ENCODE results near the gene SLMAP.
A peak's percentile ranks its signal among the peaks of the same experiment; 100 is the strongest.
"Not testable (repeated sequence)": the region's sequence is repeated elsewhere in the genome, so short reads cannot be mapped to it uniquely, and the experiment has no call there.

The SLMAP gene

GRCh38 chr3:57794501-57794900 is 38.4 kb downstream of the SLMAP start:
- no peak for ATAC-seq

GRCh38 chr3:57794951-57795350 is 38.8 kb downstream of the SLMAP start:
- no peak for ATAC-seq

- ATAC-seq: no peak
Observed at GRCh38 chr3:57796261-57796660, 40.2 kb downstream of the SLMAP start.

GRCh38 chr3:57797701-57798487 is 41.8 kb downstream of the SLMAP start:
- no peak for ATAC-seq

GRCh38 chr3:57803647-57804081 is 47.6 kb downstream of the SLMAP start:
- ATAC-seq: peak; percentile 72 to 81

GRCh38 chr3:57805266-57805665 is 49.2 kb downstream of the SLMAP start:
- no peak for ATAC-seq

GRCh38 chr3:57805674-57806073 is 49.6 kb downstream of the SLMAP start:
- ATAC-seq: peak; percentile 91 to 94

GRCh38 chr3:57806195-57806594 is 50.1 kb downstream of the SLMAP start:
- not testable (repeated sequence) for ATAC-seq

- no peak for ATAC-seq
Observed at GRCh38 chr3:57808961-57809608, 53.0 kb downstream of the SLMAP start.

- no peak for ATAC-seq
Observed at GRCh38 chr3:57809609-57809968, 53.5 kb downstream of the SLMAP start.

- no peak for ATAC-seq
Observed at GRCh38 chr3:57810048-57810447, 53.9 kb downstream of the SLMAP start.

GRCh38 chr3:57810471-57811137 is 54.5 kb downstream of the SLMAP start:
- ATAC-seq: no peak

- ATAC-seq: peak; percentile 69 to 74
Observed at GRCh38 chr3:57815036-57815435, 58.9 kb downstream of the SLMAP start.

- ATAC-seq: no peak
Observed at GRCh38 chr3:57816471-57817095, 60.5 kb downstream of the SLMAP start.

GRCh38 chr3:57818772-57819171 is 62.7 kb downstream of the SLMAP start:
- ATAC-seq: peak in 1 of 2 donors; percentile 45

- ATAC-seq: no peak
Observed at GRCh38 chr3:57820479-57820878, 64.4 kb downstream of the SLMAP start.

GRCh38 chr3:57821765-57822164 is 65.7 kb downstream of the SLMAP start:
- ATAC-seq: no peak

GRCh38 chr3:57822686-57823085 is 66.6 kb downstream of the SLMAP start:
- no peak for ATAC-seq

- no peak for ATAC-seq
Observed at GRCh38 chr3:57825116-57825515, 69.0 kb downstream of the SLMAP start.

GRCh38 chr3:57826245-57826951 is 70.3 kb downstream of the SLMAP start:
- no peak for ATAC-seq

- ATAC-seq: no peak
Observed at GRCh38 chr3:57826952-57827723, 71.0 kb downstream of the SLMAP start.

GRCh38 chr3:57827757-57828156 is 71.6 kb downstream of the SLMAP start:
- ATAC-seq: no peak

Data from activated CD4-positive, CD25-positive, alpha-beta regulatory T cell treated with anti-CD3 and anti-CD28 coated beads, Interleukin-2, amount 50 U/mL, for 24 hours (primary cell).